GM12878 (cell line): ENCODE measurements around the gene HSD17B12. TPM values are rescaled to one million over a fixed set of nuclear protein-coding genes. Genes with fewer than 3 reads are reported as not detected.
A peak's percentile ranks its signal among the peaks of the same experiment; 100 is the strongest.

ENCODE experiments used
- BACH1 ChIP-seq: fragments of 450-650 bp; IDR thresholded peaks from 2 replicates; pipeline ENCODE4 v1.6.1; 2017; ENCODE audit warnings: mild to moderate bottlenecking, borderline replicate concordance
- BCL3 ChIP-seq: IDR thresholded peaks from 2 replicates; pipeline ENCODE4 v1.6.1; 2011; ENCODE audit warnings: borderline replicate concordance, low read depth, mild to moderate bottlenecking, moderate library complexity, low read length; ENCODE audit not compliant: insufficient read depth, poor library complexity, severe bottlenecking
- CBFB ChIP-seq: IDR thresholded peaks from 2 replicates; pipeline ENCODE4 v1.6.1; 2016; ENCODE audit warnings: antibody characterized with exemption, low read depth
- CEBPB ChIP-seq, 2 experiments: fragments of 150-350 bp in 1 of 2; IDR thresholded peaks; 2 replicates each; pipeline ENCODE4 v1.6.1; 2012 to 2014; ENCODE audit warnings: low read depth in 2 of 2, low read length in 2 of 2, borderline replicate concordance in 1 of 2, inconsistent platforms in 1 of 2
- ELK1 ChIP-seq: IDR thresholded peaks from 2 replicates; pipeline ENCODE4 v1.6.1; 2012; ENCODE audit warnings: low read depth, low read length, improper control_type of control experiment
- EP300 ChIP-seq, 2 experiments: fragments of 150-350 bp in 1 of 2; IDR thresholded peaks; 2 replicates each; pipeline ENCODE4 v1.6.1; 2011 to 2012; ENCODE audit warnings: low read depth in 2 of 2, low read length in 2 of 2, borderline replicate concordance in 1 of 2, improper control_type of control experiment in 1 of 2, inconsistent platforms in 1 of 2; ENCODE audit not compliant: control insufficient read depth in 1 of 2
- HCFC1 ChIP-seq: fragments of 150-350 bp; IDR thresholded peaks from 2 replicates; pipeline ENCODE4 v1.6.1; 2014; ENCODE audit warnings: low read length
- HDAC6 ChIP-seq: fragments of 200-600 bp; sonication (generic); IDR thresholded peaks from one replicate; pipeline ENCODE4 v1.8.0; 2017; ENCODE audit warnings: antibody characterized with exemption; ENCODE audit not compliant: unreplicated experiment
- HSF1 ChIP-seq: fragments of 150-350 bp; IDR thresholded peaks from 2 replicates; pipeline ENCODE4 v1.6.1; 2014; ENCODE audit warnings: mild to moderate bottlenecking, low read depth, low read length
- IKZF1 ChIP-seq: fragments of 450-650 bp; conservative IDR thresholded peaks from 2 replicates; pipeline ENCODE4 v1.6.1; 2017; ENCODE audit warnings: antibody characterized with exemption, mild to moderate bottlenecking
- IRF4 ChIP-seq: IDR thresholded peaks from 2 replicates; pipeline ENCODE4 v1.6.1; 2011; ENCODE audit warnings: low read depth, low read length
- MEF2B ChIP-seq: fragments of 450-650 bp; IDR thresholded peaks from 2 replicates; pipeline ENCODE4 v1.6.1; 2018; ENCODE audit warnings: mild to moderate bottlenecking, moderate library complexity; ENCODE audit not compliant: partially characterized antibody, poor library complexity, severe bottlenecking
- MLLT1 ChIP-seq: fragments of 450-650 bp; IDR thresholded peaks from 2 replicates; pipeline ENCODE4 v1.6.1; 2016; ENCODE audit warnings: mild to moderate bottlenecking
- MTA2 ChIP-seq: fragments of 450-650 bp; IDR thresholded peaks from 2 replicates; pipeline ENCODE4 v1.6.1; 2016; ENCODE audit warnings: low read depth, mild to moderate bottlenecking, moderate library complexity
- MYB ChIP-seq: fragments of 150-350 bp; IDR thresholded peaks from 2 replicates; pipeline ENCODE4 v1.6.1; 2014; ENCODE audit warnings: mild to moderate bottlenecking, low read depth, low read length, borderline replicate concordance
- NKRF ChIP-seq: fragments of 450-650 bp; conservative IDR thresholded peaks from 2 replicates; pipeline ENCODE4 v1.6.1; 2017; ENCODE audit warnings: mild to moderate bottlenecking, moderate library complexity
- PAX5 ChIP-seq: IDR thresholded peaks from 2 replicates; pipeline ENCODE4 v1.6.1; 2011; ENCODE audit warnings: low read depth, low read length, borderline replicate concordance
- SMAD5 ChIP-seq: IDR thresholded peaks from 2 replicates; pipeline ENCODE4 v1.6.1; 2016; ENCODE audit warnings: antibody characterized with exemption, low read depth
- SMARCA5 ChIP-seq: fragments of 450-650 bp; IDR thresholded peaks from 2 replicates; pipeline ENCODE4 v1.6.1; 2017; ENCODE audit warnings: mild to moderate bottlenecking
- SUZ12 ChIP-seq: fragments of 200-600 bp; sonication (generic); IDR thresholded peaks from one replicate; pipeline ENCODE4 v1.6.1; 2018; ENCODE audit warnings: antibody characterized with exemption, mild to moderate bottlenecking; ENCODE audit not compliant: unreplicated experiment
- ZNF24 ChIP-seq: fragments of 450-650 bp; IDR thresholded peaks from 2 replicates; pipeline ENCODE4 v1.6.1; 2017; ENCODE audit warnings: antibody characterized with exemption, mild to moderate bottlenecking
- ZNF274 ChIP-seq: IDR thresholded peaks from one replicate; pipeline ENCODE4 v1.8.0; 2011; ENCODE audit not compliant: insufficient read length, insufficient read depth
- polyA plus RNA-seq, 11 experiments: library from polyadenylated mRNA; depleted of rRNA in 4 of 11; unstranded in 6 of 11; stranded (reverse) in 5 of 11; fragments of >200 nt; fragmentation: Nextera tagmentation in 4 of 11; fragmentation: Illumina TruSeq in 1 of 11; extraction: Ambion mirVana in 4 of 11; extraction: Trizol in 1 of 11; gene quantifications; 1 replicate in 1 of 11; 2 replicates in 10 of 11; pipeline versions ENCODE4 v1.2.1 to v1.2.3, GENCODE V29; 2011 to 2016; ENCODE audit warnings: inconsistent platforms in 2 of 11, missing spikeins in 2 of 11, low read depth in 1 of 11
- total RNA-seq, 4 experiments: library from RNA; depleted of rRNA in 3 of 4; stranded (reverse); fragments of >200 nt in 3 of 4; fragmentation: Illumina TruSeq in 1 of 4; extraction: Trizol in 1 of 4; gene quantifications; 2 replicates each; pipeline versions ENCODE4 v1.2.1 to v1.2.3, GENCODE V29; 2013 to 2021

Gene HSD17B12
- total and polyA plus RNA-seq, 10 of the 15 experiments (the other 5 are each of a cell fraction or from before 2014, with no cell fraction given) = 23.6 to 88.0 (median 64.7) TPM

- TF ChIP-seq PAX5 = no peak; the same call in 1 of the 2 replicates
- TF ChIP-seq SMAD5 = peak; percentile 89
- TF ChIP-seq MLLT1 = no peak
- TF ChIP-seq MYB = no peak
- TF ChIP-seq NKRF = peak; percentile 57
- TF ChIP-seq HSF1 = no peak
- no peak for TF ChIP-seq ZNF274
- no peak for TF ChIP-seq CEBPB (IDR thresholded peaks at IDR 0.05; ENCODE audit: borderline replicate concordance in 1 of 2, low read depth in 2 of 2, low read length in 2 of 2)
- no peak for TF ChIP-seq MTA2
- peak; percentile 52 for TF ChIP-seq MEF2B
- TF ChIP-seq BACH1 = no peak; the same call in 1 of the 2 replicates
- no peak for TF ChIP-seq IRF4
- TF ChIP-seq CBFB = no peak
- 0 out of 2 replicates have a peak, but pooled peaks have one; percentile 3 for TF ChIP-seq HCFC1
- 0 out of 2 replicates have a peak, but pooled peaks have one; percentile 17 for TF ChIP-seq ELK1
- TF ChIP-seq SUZ12 = no peak
- no peak for TF ChIP-seq SMARCA5
- peak; percentile 67; the same call in 1 of the 2 replicates for TF ChIP-seq ZNF24
- no peak for TF ChIP-seq EP300 (IDR thresholded peaks at IDR 0.05; ENCODE audit: borderline replicate concordance in 1 of 2, control insufficient read depth in 1 of 2, low read depth in 2 of 2, low read length in 2 of 2)
- TF ChIP-seq HDAC6 = peak; percentile 43
- TF ChIP-seq BCL3 = no peak
- TF ChIP-seq IKZF1 = peak; percentile 68
Measured at GRCh38 chr11:43680521-43681400, at the start of gene HSD17B12 (continued).
